HEK293 (cell line): Measurements from ENCODE around the gene ANP32B.

Experiments used
- CTCF ChIA-PET: fragments of 350-600 bp; formaldehyde crosslinking; extraction: SDS; loops from one replicate; lab custom pipeline; 2021; ENCODE audit warnings: antibody characterized with exemption; lab: Yijun Ruan, JAX
- POLR2A ChIA-PET: fragments of 300-600 bp; formaldehyde crosslinking; extraction: SDS; loops from one replicate; lab custom pipeline; 2020; ENCODE audit warnings: antibody characterized with exemption, inconsistent platforms; lab: Yijun Ruan, JAX
- H3K27ac ChIP-seq: fragments of 200-500 bp; sonication (Bioruptor generic); 2 replicates; pipeline ENCODE4 v1.5.1; 2014; ENCODE audit warnings: low read depth, low read length, control low read depth, inconsistent platforms; ENCODE audit errors: extremely low read depth
- H3K36me3 ChIP-seq, 2 experiments: fragments of 200-500 bp in 1 of 2; sonication (Bioruptor generic) in 1 of 2; 1 replicate in 1 of 2; 2 replicates in 1 of 2; pipeline ENCODE4 v1.5.1; 2014 to 2017; ENCODE audit warnings: inconsistent platforms in 2 of 2, low read length in 2 of 2; ENCODE audit not compliant: control insufficient read depth in 2 of 2, insufficient read depth in 1 of 2
- H3K4me1 ChIP-seq: fragments of 200-500 bp; sonication (Bioruptor generic); 2 replicates; pipeline ENCODE4 v1.5.1; 2014; ENCODE audit warnings: mild to moderate bottlenecking, low read length, inconsistent platforms; ENCODE audit not compliant: control insufficient read depth, insufficient read depth
- H3K4me3 ChIP-seq: 2 replicates; pipeline ENCODE4 v1.5.1; 2011; ENCODE audit warnings: low read depth, mild to moderate bottlenecking, control low read depth, low read length, moderate library complexity
- H3K9me3 ChIP-seq: fragments of 200-500 bp; sonication (Bioruptor generic); 2 replicates; pipeline ENCODE4 v1.5.1; 2014; ENCODE audit warnings: low read depth, low read length, inconsistent platforms; ENCODE audit not compliant: control insufficient read depth, insufficient read depth
- GFI1B ChIP-seq: fragments of 450-650 bp; formaldehyde crosslinking; IDR thresholded peaks from 2 replicates; pipeline ENCODE4 v1.5.1; 2016; ENCODE audit warnings: missing biosample characterization, missing genetic modification characterization
- KLF10 ChIP-seq: fragments of 450-650 bp; IDR thresholded peaks from 2 replicates; pipeline ENCODE4 v1.5.1; 2018; ENCODE audit warnings: missing biosample characterization, mild to moderate bottlenecking, missing genetic modification characterization
- KLF16 ChIP-seq: fragments of 450-650 bp; formaldehyde crosslinking; IDR thresholded peaks from 2 replicates; pipeline ENCODE4 v1.5.1; 2017; ENCODE audit warnings: missing biosample characterization, missing genetic modification characterization
- SP3 ChIP-seq: fragments of 450-650 bp; formaldehyde crosslinking; IDR thresholded peaks from 2 replicates; pipeline ENCODE4 v1.5.1; 2016; ENCODE audit warnings: missing biosample characterization, missing genetic modification characterization
- TSHZ1 ChIP-seq: fragments of 450-650 bp; formaldehyde crosslinking; IDR thresholded peaks from 2 replicates; pipeline ENCODE4 v1.5.1; 2016; ENCODE audit warnings: missing biosample characterization, missing genetic modification characterization, borderline replicate concordance
- ZBTB17 ChIP-seq: fragments of 450-650 bp; formaldehyde crosslinking; IDR thresholded peaks from 2 replicates; pipeline ENCODE4 v1.5.1; 2016; ENCODE audit warnings: missing biosample characterization, missing genetic modification characterization
- ZFP69B ChIP-seq: fragments of 450-650 bp; formaldehyde crosslinking; IDR thresholded peaks from 2 replicates; pipeline ENCODE4 v1.5.1; 2016; ENCODE audit warnings: missing biosample characterization, missing genetic modification characterization
- ZNF112 ChIP-seq: fragments of 450-650 bp; formaldehyde crosslinking; IDR thresholded peaks from 2 replicates; pipeline ENCODE4 v1.5.0; 2017; ENCODE audit warnings: missing biosample characterization, missing genetic modification characterization
- ZNF157 ChIP-seq: fragments of 450-650 bp; formaldehyde crosslinking; IDR thresholded peaks from 2 replicates; pipeline ENCODE4 v1.5.1; 2016; ENCODE audit warnings: missing biosample characterization, missing genetic modification characterization
- ZNF18 ChIP-seq: fragments of 450-650 bp; formaldehyde crosslinking; IDR thresholded peaks from 2 replicates; pipeline ENCODE4 v1.5.1; 2016; ENCODE audit warnings: missing biosample characterization, missing genetic modification characterization
- ZNF19 ChIP-seq: fragments of 450-650 bp; formaldehyde crosslinking; IDR thresholded peaks from 2 replicates; pipeline ENCODE4; 2016; ENCODE audit warnings: missing biosample characterization, missing genetic modification characterization, low read depth
- ZNF280D ChIP-seq: fragments of 450-650 bp; formaldehyde crosslinking; IDR thresholded peaks from 2 replicates; pipeline ENCODE4 v1.5.1; 2016; ENCODE audit warnings: missing biosample characterization, missing genetic modification characterization
- ZNF302 ChIP-seq: fragments of 450-650 bp; formaldehyde crosslinking; IDR thresholded peaks from 2 replicates; pipeline ENCODE4 v1.5.1; 2016; ENCODE audit warnings: missing biosample characterization, missing genetic modification characterization, low read depth
- ZNF423 ChIP-seq: fragments of 450-650 bp; formaldehyde crosslinking; IDR thresholded peaks from 2 replicates; pipeline ENCODE4 v1.5.1; 2016; ENCODE audit warnings: missing biosample characterization, missing genetic modification characterization
- ZNF530 ChIP-seq: fragments of 450-650 bp; formaldehyde crosslinking; IDR thresholded peaks from 2 replicates; pipeline ENCODE4 v1.5.1; 2016; ENCODE audit warnings: low read depth, missing biosample characterization, missing genetic modification characterization
- ZNF548 ChIP-seq: fragments of 450-650 bp; formaldehyde crosslinking; IDR thresholded peaks from 2 replicates; pipeline ENCODE4 v1.5.1; 2016; ENCODE audit warnings: missing biosample characterization, missing genetic modification characterization
- ZNF555 ChIP-seq: fragments of 450-650 bp; formaldehyde crosslinking; conservative IDR thresholded peaks from 2 replicates; pipeline ENCODE4 v1.5.1; 2017; ENCODE audit warnings: missing biosample characterization, mild to moderate bottlenecking, missing genetic modification characterization, inconsistent platforms
- ZNF580 ChIP-seq: fragments of 450-650 bp; formaldehyde crosslinking; IDR thresholded peaks from 2 replicates; pipeline ENCODE4 v1.5.1; 2016; ENCODE audit warnings: missing biosample characterization, missing genetic modification characterization
- ZNF776 ChIP-seq: fragments of 450-650 bp; formaldehyde crosslinking; IDR thresholded peaks from 2 replicates; pipeline ENCODE4 v1.5.0; 2017; ENCODE audit warnings: missing biosample characterization, missing genetic modification characterization, borderline replicate concordance
- ZNF777 ChIP-seq: fragments of 450-650 bp; formaldehyde crosslinking; IDR thresholded peaks from 2 replicates; pipeline ENCODE4 v1.5.1; 2017; ENCODE audit warnings: missing biosample characterization, missing genetic modification characterization, borderline replicate concordance

Gene ANP32B

GRCh38 chr9:97964901-97965300 lies 18.2 kb upstream of the ANP32B start:
- POLR2A ChIA-PET = no interaction called here
- Histone ChIP-seq H3K4me3 (no peak overlapping the region), H3K27ac (no peak overlapping the region), H3K36me3 (no peaks in the 10 kb centered on the region), H3K4me1 (no peaks in the 10 kb centered on the region), H3K9me3 (no peaks in the 10 kb centered on the region)
- CTCF ChIA-PET = interaction anchor here (0.5 to 1.5 kb wide), 4 partner anchors 9 to 268 kb away, joined by 3 to 6 read pairs (median 4); no protein-coding TSS in a partner anchor
- TF ChIP-seq ZNF112 (tag by site-specific recombination) = no peak
- no peak for TF ChIP-seq ZNF302 (tag by site-specific recombination)
- TF ChIP-seq TSHZ1 = no peak
- no peak for TF ChIP-seq ZNF555
- no peak for TF ChIP-seq ZNF280D (tag by site-specific recombination)
- TF ChIP-seq SP3 = no peak
- no peak for TF ChIP-seq ZNF776 (tag by site-specific recombination)
- TF ChIP-seq KLF10 (tag by site-specific recombination) = no peak
- no peak for TF ChIP-seq ZNF19 (tag by site-specific recombination)
- no peak for TF ChIP-seq ZNF423 (tag by site-specific recombination)
- TF ChIP-seq ZBTB17 = no peak
- TF ChIP-seq ZNF777 = no peak
- no peak for TF ChIP-seq KLF16 (tag by site-specific recombination)
- no peak for TF ChIP-seq ZNF548
- TF ChIP-seq ZNF157 (tag by site-specific recombination) = no peak
- no peak for TF ChIP-seq GFI1B (tag by site-specific recombination)
- no peak for TF ChIP-seq ZNF580 (tag by site-specific recombination)
- no peak for TF ChIP-seq ZNF530 (tag by site-specific recombination)
- TF ChIP-seq ZNF18 (tag by site-specific recombination) = no peak
- no peak for TF ChIP-seq ZFP69B (tag by site-specific recombination)
